Activated CD4-positive, alpha-beta T cell treated with anti-CD3 and anti-CD28 coated beads for 36 hours (primary cell): ENCODE measurements around the gene KTI12. TPM values are rescaled to one million over a fixed set of nuclear protein-coding genes. Genes with fewer than 3 reads are reported as not detected.
"Not testable (repeated sequence)": the region's sequence is repeated elsewhere in the genome, so short reads cannot be mapped to it uniquely, and the experiment has no call there.

Experiments used
- ATAC-seq: fragments of 200-7000 bp; cut with Tn5 transposase; one replicate; pipeline ENCODE4 v1.10.0; 2021; ENCODE audit warnings: mild to moderate bottlenecking, moderate library complexity
- CTCF ChIA-PET: fragments of 350-600 bp; sonication (Branson Sonifier 250); formaldehyde crosslinking; loops from one replicate; lab custom pipeline; 2021; ENCODE audit warnings: antibody characterized with exemption; lab: Charles Lee
- POLR2A ChIA-PET: fragments of 350-600 bp; sonication (Branson Sonifier 250); formaldehyde crosslinking; loops from one replicate; lab custom pipeline; 2021; ENCODE audit warnings: antibody characterized with exemption, inconsistent platforms; lab: Charles Lee
- DNase-seq: peaks from one replicate; pipeline ENCODE4 v3.0.0-alpha.2; 2020
- H3K27ac Mint-ChIP-seq: one replicate; pipeline ENCODE4 v1.8.0; 2021; ENCODE audit warnings: mixed read lengths
- H3K27me3 Mint-ChIP-seq: one replicate; pipeline ENCODE4 v1.8.0; 2021; ENCODE audit warnings: mixed read lengths
- H3K36me3 Mint-ChIP-seq: one replicate; pipeline ENCODE4 v1.8.0; 2021; ENCODE audit warnings: low read depth, mixed read lengths
- H3K4me1 Mint-ChIP-seq: one replicate; pipeline ENCODE4 v1.8.0; 2021; ENCODE audit warnings: mixed read lengths
- H3K4me3 Mint-ChIP-seq: one replicate; pipeline ENCODE4 v1.8.0; 2021; ENCODE audit warnings: mild to moderate bottlenecking, moderate library complexity, mixed read lengths
- H3K9me3 Mint-ChIP-seq: one replicate; pipeline ENCODE4 v1.8.0; 2021; ENCODE audit warnings: low read depth, mixed read lengths
- intact Hi-C, 2 experiments: fragments of 100-400 bp; cut with DNase I in 1 of 2; cut with micrococcal nuclease in 1 of 2; formaldehyde crosslinking; loops; one replicate each; pipeline versions ENCODE4 v1.14.2 to v1.15.1; 2022 to 2024; cut with DNase I, micrococcal nuclease
- total RNA-seq, 2 experiments: library from RNA; stranded (reverse); gene quantifications; one replicate each; pipeline ENCODE4 v1.2.3, GENCODE V29; 2021

KTI12 gene
- total RNA-seq, 2 experiments from 2014 or later, result 7.6 to 12.3 TPM

DNA sequence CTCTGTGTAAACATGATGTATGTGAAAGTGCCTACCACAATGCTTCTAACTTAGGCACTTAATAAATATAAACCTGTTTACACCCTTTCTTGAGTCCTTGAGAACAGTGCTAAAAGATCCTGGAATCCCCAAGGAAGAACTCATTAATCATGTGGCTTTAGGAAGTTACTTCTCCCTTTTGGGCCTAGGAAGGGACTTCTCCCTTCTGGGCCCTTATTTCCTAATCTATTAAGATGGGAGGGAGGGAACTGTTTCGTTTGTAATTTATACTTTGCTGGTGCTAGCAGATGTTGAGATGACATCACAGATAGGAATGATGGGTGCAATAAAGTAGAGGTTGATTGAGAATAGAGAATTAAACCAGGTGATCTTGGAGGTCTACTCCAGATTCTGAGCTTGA is 23.6 kb upstream of the KTI12 start:
- Mint-ChIP-seq H3K36me3 (peaks cover 34% of the 10 kb centered on the region), H3K4me3 (peak overlapping the region; percentile 91), H3K27me3 (no peaks in the 10 kb centered on the region), H3K27ac (peak overlapping the region; percentile 96), H3K4me1 (peaks cover 39% of the 10 kb centered on the region), H3K9me3 (no peaks in the 10 kb centered on the region)
- intact Hi-C loops, result loop anchor here (5.0 to 10.0 kb wide), 5 partner anchors 348 to 1140 kb away; partner anchors contain the start of genes CPT2 (in 1 of the 2), ECHDC2 (in 1 of the 2), ORC1 (in 1 of the 2) and PRPF38A (in 1 of the 2)
- ChIA-PET POLR2A (interaction anchor here (0.6 kb wide), 1 partner anchor 22 kb away, joined by 6 read pairs; no protein-coding TSS in a partner anchor), CTCF (no interaction called here)
- ATAC-seq, result no peak
- DNase-seq, result no peak

DNA sequence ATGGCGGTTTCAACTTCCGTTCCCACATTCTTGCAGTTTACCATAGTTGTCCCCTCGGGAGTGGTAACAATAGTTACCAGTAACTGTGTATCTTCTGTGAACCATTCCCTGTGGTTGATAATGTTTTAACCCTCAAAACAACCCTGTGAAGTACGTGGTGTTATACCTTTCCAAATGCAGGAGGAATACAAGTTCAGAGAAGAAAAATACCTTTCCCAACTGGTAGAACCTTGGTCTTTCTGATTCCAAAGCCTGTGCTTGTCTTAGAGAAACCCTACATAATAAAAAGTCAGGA is 23.3 kb upstream of the KTI12 start:
- intact Hi-C loops, result loop anchor here (1.0 to 10.0 kb wide), 13 partner anchors 24 to 1269 kb away; partner anchors contain the start of genes KTI12 (in 2 of the 2), ORC1 (in 2 of the 2), PRPF38A (in 2 of the 2) and ZFYVE9 (in 2 of the 2)
- H3K36me3 Mint-ChIP-seq, result peaks cover 37% of the 10 kb centered on the region
- no peaks in the 10 kb centered on the region for H3K9me3 Mint-ChIP-seq
- DNase-seq (no peak), ATAC-seq (no peak)
- ChIA-PET POLR2A (interaction anchor here (0.6 to 1.6 kb wide), 3 partner anchors 8 to 328 kb away, joined by 4 to 6 read pairs (median 5); no protein-coding TSS in a partner anchor), CTCF (no interaction called here)
- peak overlapping the region; percentile 91 for H3K4me3 Mint-ChIP-seq
- peak overlapping the region; percentile 96 for H3K27ac Mint-ChIP-seq
- no peaks in the 10 kb centered on the region for H3K27me3 Mint-ChIP-seq
- H3K4me1 Mint-ChIP-seq, result peaks cover 40% of the 10 kb centered on the region

DNA sequence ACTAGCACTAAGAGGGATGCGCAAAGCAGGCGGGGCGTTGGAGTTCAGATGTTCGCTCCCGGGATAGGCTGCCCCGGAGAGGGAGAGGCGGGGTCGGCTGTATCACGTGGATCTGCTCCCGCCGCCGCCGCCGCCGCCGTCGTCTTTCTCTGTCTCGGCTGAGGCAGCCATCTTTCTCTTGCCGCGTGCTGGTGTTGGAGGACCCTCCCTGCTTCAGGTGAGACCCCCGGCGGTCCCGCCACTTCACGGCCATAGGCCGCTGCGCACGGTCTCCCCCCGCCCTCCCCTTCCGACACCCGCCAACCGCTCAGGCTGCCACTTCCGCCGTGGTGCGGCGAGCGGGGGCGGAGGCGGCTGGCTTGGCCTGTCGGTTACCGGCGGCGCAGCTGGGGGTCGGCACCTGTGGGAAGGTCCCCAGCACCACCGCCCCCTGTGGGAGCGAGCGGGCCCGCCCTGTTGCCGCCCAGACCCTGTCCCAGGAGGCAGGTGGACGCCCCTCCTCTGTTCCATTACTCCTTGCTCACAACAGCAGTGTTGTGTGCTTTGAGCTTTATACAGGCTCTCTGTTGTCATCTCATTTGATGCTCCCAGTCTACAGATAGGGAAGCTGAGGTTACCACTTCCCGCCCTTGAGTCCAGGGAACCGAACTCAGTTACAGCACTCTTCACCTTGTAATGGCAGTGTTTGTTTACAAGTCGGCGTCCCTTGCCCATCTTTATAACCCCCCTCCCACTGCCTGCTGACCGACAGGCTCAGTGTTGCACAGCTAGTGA is 22.7 kb upstream of the KTI12 start, which contains the start of gene BTF3L4:
TSS of gene BTF3L4 (plus strand) at position 133 of the 774 bp plus-strand sequence. CDS start 3,553 bp downstream, outside the sequence.
- ATAC-seq, result peak; percentile 96
- H3K9me3 Mint-ChIP-seq, result no peaks in the 10 kb centered on the region
- H3K27ac Mint-ChIP-seq, result peak within 1 kb of the TSS; percentile 99
- H3K4me1 Mint-ChIP-seq, result peaks cover 40% of the 10 kb centered on the region
- H3K36me3 Mint-ChIP-seq, result peaks cover 38% of the 10 kb centered on the region
- no peaks in the 10 kb centered on the region for H3K27me3 Mint-ChIP-seq
- H3K4me3 Mint-ChIP-seq, result peak within 1 kb of the TSS; percentile 91
- peak; percentile 98 for DNase-seq
- intact Hi-C loops, result loop anchor here (1.0 to 10.0 kb wide), 13 partner anchors 23 to 1270 kb away; partner anchors contain the start of genes KTI12 (in 2 of the 2), ORC1 (in 2 of the 2), PRPF38A (in 2 of the 2) and ZFYVE9 (in 2 of the 2)
- CTCF ChIA-PET, result interaction anchor here (0.6 to 1.1 kb wide), 2 partner anchors 20 to 129 kb away, joined by 3 read pairs; no protein-coding TSS in a partner anchor
- POLR2A ChIA-PET, result interaction anchor here (0.6 to 1.8 kb wide), 5 partner anchors 9 to 327 kb away, joined by 3 to 8 read pairs (median 5); partner anchors contain the start of gene CC2D1B

DNA sequence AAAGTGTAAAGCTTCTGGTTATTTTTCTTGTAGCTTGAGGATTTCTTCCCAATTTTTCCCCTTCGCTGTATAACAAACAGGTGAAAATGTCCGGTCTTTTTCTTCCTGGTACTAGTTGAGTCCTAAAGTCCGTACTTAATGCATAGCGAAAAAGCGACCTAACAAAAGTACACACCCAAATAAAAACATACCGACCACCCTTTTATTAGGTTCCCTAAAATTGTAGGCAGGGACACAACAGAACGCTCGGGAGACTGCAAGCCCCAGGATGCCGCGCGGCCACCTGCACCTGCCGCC is 22.2 kb upstream of the KTI12 start:
- POLR2A ChIA-PET, result interaction anchor here (1.1 to 1.8 kb wide), 4 partner anchors 9 to 327 kb away, joined by 4 to 8 read pairs (median 5); partner anchors contain the start of gene CC2D1B
- Mint-ChIP-seq H3K36me3 (peaks cover 34% of the 10 kb centered on the region), H3K4me3 (peak overlapping the region; percentile 91), H3K27me3 (no peaks in the 10 kb centered on the region), H3K27ac (peak overlapping the region; percentile 99), H3K4me1 (peaks cover 43% of the 10 kb centered on the region), H3K9me3 (no peaks in the 10 kb centered on the region)
- ATAC-seq (no peak), DNase-seq (no peak)
- CTCF ChIA-PET, result interaction anchor here (0.6 to 1.1 kb wide), 2 partner anchors 20 to 128 kb away, joined by 3 read pairs; no protein-coding TSS in a partner anchor
- intact Hi-C loops, result loop anchor here (1.0 to 10.0 kb wide), 17 partner anchors 23 to 1783 kb away; partner anchors contain the start of genes KTI12 (in 2 of the 2), ORC1 (in 2 of the 2), PRPF38A (in 2 of the 2) and ZFYVE9 (in 2 of the 2)

- POLR2A ChIA-PET, result interaction anchor here (0.6 to 1.8 kb wide), 6 partner anchors 10 to 348 kb away, joined by 3 to 8 read pairs (median 5); partner anchors contain the start of gene CC2D1B
- DNase-seq (peak; percentile 82), ATAC-seq (peak; percentile 59)
- Mint-ChIP-seq H3K36me3 (peaks cover 30% of the 10 kb centered on the region), H3K4me1 (peaks cover 44% of the 10 kb centered on the region), H3K4me3 (peak within 1 kb of the TSS; percentile 91), H3K9me3 (no peaks in the 10 kb centered on the region), H3K27me3 (no peaks in the 10 kb centered on the region), H3K27ac (peak within 1 kb of the TSS; percentile 99)
- CTCF ChIA-PET, result interaction anchor here (1.1 kb wide), 1 partner anchor 19 kb away, joined by 3 read pairs; no protein-coding TSS in a partner anchor
- intact Hi-C loops, result loop anchor here (1.0 to 10.0 kb wide), 9 partner anchors 177 to 1784 kb away; partner anchors contain the start of genes CPT2 (in 1 of the 2), ECHDC2 (in 1 of the 2), NDC1 (in 1 of the 2) and NRDC (in 1 of the 2)
Measured at GRCh38 chr1:52055066-52055865, 21.7 kb upstream of the KTI12 start, which contains the start of gene TXNDC12. TXNDC12 (minus strand) TSS chr1:52055191; CDS start chr1:52055096, 95 bp downstream.

DNA sequence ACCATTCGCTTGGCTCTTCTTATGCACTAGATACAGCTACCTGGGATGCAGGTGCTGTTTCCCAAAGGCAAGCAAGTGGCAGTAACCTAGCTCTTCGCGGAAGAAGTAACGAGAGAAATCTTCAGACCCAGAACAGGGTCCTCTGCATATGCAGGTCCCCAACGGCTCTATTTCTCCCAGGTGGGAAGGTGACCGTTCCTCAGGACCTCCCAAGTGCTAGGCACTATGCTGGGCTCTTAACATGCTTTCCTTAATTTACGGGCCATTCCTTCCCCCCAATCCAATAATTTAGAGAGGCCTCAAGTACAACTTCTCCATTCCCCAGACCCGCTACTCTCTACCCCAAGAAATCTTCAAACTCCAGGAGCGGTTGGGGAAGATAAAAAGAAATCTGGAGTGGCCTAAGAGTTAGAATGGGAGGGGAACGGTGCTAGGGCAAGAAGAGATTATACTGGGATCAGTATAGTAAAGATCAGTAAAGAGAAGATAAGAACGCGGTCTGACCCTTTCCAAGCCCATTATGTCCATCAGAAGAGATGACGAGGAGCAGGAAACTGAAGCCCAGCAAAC is 21.0 kb upstream of the KTI12 start:
- DNase-seq (no peak), ATAC-seq (no peak)
- Mint-ChIP-seq H3K4me1 (peaks cover 44% of the 10 kb centered on the region), H3K4me3 (peak overlapping the region; percentile 91), H3K27me3 (no peaks in the 10 kb centered on the region), H3K9me3 (no peaks in the 10 kb centered on the region), H3K27ac (peak overlapping the region; percentile 99), H3K36me3 (peaks cover 33% of the 10 kb centered on the region)
- intact Hi-C loops, result loop anchor here (1.0 to 10.0 kb wide), 9 partner anchors 176 to 1784 kb away; partner anchors contain the start of genes CPT2 (in 1 of the 2), ECHDC2 (in 1 of the 2), NDC1 (in 1 of the 2) and NRDC (in 1 of the 2)
- CTCF ChIA-PET, result interaction anchor here (0.6 kb wide), 1 partner anchor 446 kb away, joined by 3 read pairs; no protein-coding TSS in a partner anchor
- POLR2A ChIA-PET, result interaction anchor here (0.6 to 1.8 kb wide), 4 partner anchors 30 to 349 kb away, joined by 3 to 8 read pairs (median 5); partner anchors contain the start of gene CC2D1B

GRCh38 chr1:52053862-52054261 is 20.3 kb upstream of the KTI12 start:
- H3K36me3 Mint-ChIP-seq, result peaks cover 29% of the 10 kb centered on the region
- peak overlapping the region; percentile 61 for H3K27ac Mint-ChIP-seq
- peak overlapping the region; percentile 91 for H3K4me3 Mint-ChIP-seq
- H3K9me3 Mint-ChIP-seq, result no peaks in the 10 kb centered on the region
- ChIA-PET POLR2A (no interaction called here), CTCF (interaction anchor here (0.6 kb wide), 1 partner anchor 446 kb away, joined by 3 read pairs; no protein-coding TSS in a partner anchor)
- peaks cover 39% of the 10 kb centered on the region for H3K4me1 Mint-ChIP-seq
- H3K27me3 Mint-ChIP-seq, result no peaks in the 10 kb centered on the region
- no peak for ATAC-seq
- intact Hi-C loops, result loop anchor here (2.0 to 10.0 kb wide), 3 partner anchors 351 to 1785 kb away; partner anchors contain the start of genes NDC1 (in 1 of the 2), ORC1 (in 1 of the 2) and PRPF38A (in 1 of the 2)
- no peak for DNase-seq

DNA sequence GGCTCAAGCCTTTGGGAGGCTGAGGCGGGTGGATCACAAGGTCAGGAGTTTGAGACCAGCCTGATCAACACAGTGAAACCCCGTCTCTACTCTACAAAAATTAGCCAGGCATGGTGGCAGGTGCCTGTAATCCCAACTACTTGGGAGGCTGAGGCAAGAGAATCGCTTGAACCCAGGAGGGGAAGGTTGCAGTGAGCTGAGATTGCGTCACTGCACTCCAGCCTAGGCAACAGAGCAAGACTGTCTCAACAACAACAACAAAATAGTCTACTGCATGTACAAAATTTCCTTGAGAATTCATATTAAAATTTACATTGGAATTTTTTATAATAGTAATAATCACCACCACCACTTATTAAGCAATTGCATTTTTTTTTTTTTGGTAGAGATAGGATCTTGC is 15.7 kb upstream of the KTI12 start:
- intact Hi-C loops, H3K4me3 Mint-ChIP-seq, DNase-seq, H3K9me3 Mint-ChIP-seq, H3K27me3 Mint-ChIP-seq, ATAC-seq, H3K27ac Mint-ChIP-seq, POLR2A ChIA-PET: not testable (repeated sequence)
- H3K4me1 Mint-ChIP-seq, result peaks cover 33% of the 10 kb centered on the region
- peaks cover 30% of the 10 kb centered on the region for H3K36me3 Mint-ChIP-seq
- CTCF ChIA-PET, result interaction anchor here (1.0 kb wide), 2 partner anchors 10 to 16 kb away, joined by 3 to 5 read pairs; partner anchors contain the start of gene KTI12

- ATAC-seq, result not testable (repeated sequence)
Measured at GRCh38 chr1:52045666-52046195, 12.1 kb upstream of the KTI12 start.

More at GRCh38 chr1:52045666-52046195, 12.1 kb upstream of the KTI12 start:
- Mint-ChIP-seq H3K4me1 (peaks cover 19% of the 10 kb centered on the region), H3K36me3 (peaks cover 29% of the 10 kb centered on the region)
- intact Hi-C loops, H3K9me3 Mint-ChIP-seq, H3K27me3 Mint-ChIP-seq, POLR2A ChIA-PET, H3K4me3 Mint-ChIP-seq, DNase-seq, H3K27ac Mint-ChIP-seq: not testable (repeated sequence)
- CTCF ChIA-PET, result interaction anchor here (0.5 kb wide), 1 partner anchor 249 kb away, joined by 3 read pairs; no protein-coding TSS in a partner anchor
